Retinal pigment epithelial cell (primary cell): ENCODE results near the gene STK24.

Experiments used
- DNase-seq: peaks from one replicate; pipeline ENCODE4 v3.0.0-alpha.2; 2010; ENCODE audit warnings: low read depth
- H3K4me3 ChIP-seq: 2 replicates; pipeline ENCODE4 v1.5.1; 2011; ENCODE audit warnings: mild to moderate bottlenecking, low read length, control low read depth, moderate library complexity
- CTCF ChIP-seq: conservative IDR thresholded peaks from 2 replicates; pipeline ENCODE4 v1.5.1; 2011; ENCODE audit warnings: low read depth, low read length, control low read depth, inconsistent platforms

STK24 gene

GRCh38 chr13:98563071-98563470, 13.8 kb downstream of the STK24 start:
- no peak for DNase-seq

GRCh38 chr13:98559169-98559568, 17.7 kb downstream of the STK24 start:
- no peak for TF ChIP-seq CTCF
- DNase-seq, result no peak
- no peak overlapping the region for H3K4me3 ChIP-seq

More at GRCh38 chr13:98563071-98563470, 13.8 kb downstream of the STK24 start:
- no peak for TF ChIP-seq CTCF
- H3K4me3 ChIP-seq, result no peak overlapping the region

GRCh38 chr13:98557937-98558792, 18.7 kb downstream of the STK24 start:
- DNase-seq, result peak; percentile 94
- H3K4me3 ChIP-seq, result no peak overlapping the region
- TF ChIP-seq CTCF, result peak; percentile 16

- no peak for DNase-seq
- no peak overlapping the region for H3K4me3 ChIP-seq
- TF ChIP-seq CTCF, result peak; percentile 38
Measured at GRCh38 chr13:98556968-98557631, 19.8 kb downstream of the STK24 start.

- TF ChIP-seq CTCF, result no peak
- no peak for DNase-seq
- H3K4me3 ChIP-seq, result no peak overlapping the region
Measured at GRCh38 chr13:98556142-98556816, 20.6 kb downstream of the STK24 start.

- DNase-seq, result no peak
- H3K4me3 ChIP-seq, result no peak overlapping the region
- no peak for TF ChIP-seq CTCF
Measured at GRCh38 chr13:98549728-98550317, 27.1 kb downstream of the STK24 start.
